Glomerular endothelial cell (primary cell): Measurements from ENCODE around the gene RGS1. TPM values are rescaled to one million over a fixed set of nuclear protein-coding genes. Genes with fewer than 3 reads are reported as not detected.

Experiments
- DNase-seq: peaks from one replicate; pipeline ENCODE4 v3.0.0-alpha.2; 2011; ENCODE audit warnings: low read depth, low spot score; ENCODE audit errors: extremely low read depth
- total RNA-seq: library from RNA; depleted of rRNA; stranded (reverse); fragments of >200 nt; gene quantifications from 2 replicates; pipeline ENCODE4 v1.2.3, GENCODE V29; 2015

The RGS1 gene, protein sequence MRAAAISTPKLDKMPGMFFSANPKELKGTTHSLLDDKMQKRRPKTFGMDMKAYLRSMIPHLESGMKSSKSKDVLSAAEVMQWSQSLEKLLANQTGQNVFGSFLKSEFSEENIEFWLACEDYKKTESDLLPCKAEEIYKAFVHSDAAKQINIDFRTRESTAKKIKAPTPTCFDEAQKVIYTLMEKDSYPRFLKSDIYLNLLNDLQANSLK
- total RNA-seq, result not detected in 2 replicates

DNA sequence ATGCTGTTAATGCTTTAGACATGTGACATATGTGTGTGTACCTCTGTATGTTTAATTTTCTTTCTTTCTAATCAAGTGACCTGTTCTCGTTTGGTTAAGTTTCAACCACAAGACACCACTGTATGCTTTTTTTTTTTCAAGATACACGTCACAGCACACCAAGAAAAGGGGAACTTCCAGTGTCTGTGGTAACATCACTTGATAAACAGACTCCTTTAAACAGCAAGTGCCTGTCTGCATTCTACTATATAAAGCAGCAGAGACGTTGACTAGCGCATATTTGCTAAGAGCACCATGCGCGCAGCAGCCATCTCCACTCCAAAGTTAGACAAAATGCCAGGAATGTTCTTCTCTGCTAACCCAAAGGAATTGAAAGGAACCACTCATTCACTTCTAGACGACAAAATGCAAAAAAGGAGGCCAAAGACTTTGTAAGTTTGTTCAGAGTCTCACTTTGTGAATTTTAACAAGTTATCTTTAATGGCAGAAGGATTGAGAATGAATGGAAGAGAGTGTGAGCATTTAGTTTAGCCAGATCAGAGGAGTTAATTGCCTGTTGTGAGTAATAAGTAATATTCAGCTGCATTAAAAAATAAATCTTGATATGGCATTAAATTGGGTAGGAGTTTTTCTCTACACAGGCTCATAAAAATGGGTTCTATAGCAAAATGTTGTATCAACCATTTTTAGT is at the start of gene RGS1:
Gene RGS1, plus strand, starts transcription at position 275 of the 691 bp plus-strand sequence. Its CDS starts 20 bp downstream, at position 295.
- no peak for DNase-seq

DNA sequence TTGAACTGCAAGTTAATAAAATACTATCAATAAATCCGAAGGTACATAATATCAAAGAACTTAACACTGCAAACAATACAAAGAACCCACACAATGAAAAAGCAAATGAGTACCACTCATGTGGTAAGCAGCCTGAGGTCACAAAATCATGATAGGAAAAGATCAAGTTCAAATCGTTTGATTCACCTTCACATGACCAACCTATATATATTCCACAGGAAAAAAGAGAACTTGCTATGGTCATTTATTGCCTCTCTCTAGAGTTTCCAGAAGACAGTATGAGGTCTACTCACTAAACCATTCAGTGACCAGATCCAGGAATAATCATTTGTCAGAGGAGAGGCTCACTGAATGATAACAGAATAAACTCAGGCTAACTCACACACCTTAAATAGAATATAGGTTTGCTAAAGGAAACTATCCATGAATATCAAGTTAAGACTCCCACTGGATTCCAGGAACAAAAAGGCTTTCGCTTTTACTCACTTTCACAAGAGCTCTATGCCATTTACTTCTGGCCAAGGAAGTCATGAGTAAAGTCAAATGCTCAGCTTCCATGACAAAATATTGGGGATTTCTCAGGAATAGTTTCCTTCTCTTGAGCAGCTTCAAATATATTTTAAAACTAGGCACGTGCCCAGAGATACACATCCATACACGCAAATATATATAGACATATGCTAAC is 48.3 kb upstream of the RGS1 start:
- no peak for DNase-seq

GRCh38 chr1:192527950-192528349 is 47.6 kb upstream of the RGS1 start:
- DNase-seq, result no peak

DNA sequence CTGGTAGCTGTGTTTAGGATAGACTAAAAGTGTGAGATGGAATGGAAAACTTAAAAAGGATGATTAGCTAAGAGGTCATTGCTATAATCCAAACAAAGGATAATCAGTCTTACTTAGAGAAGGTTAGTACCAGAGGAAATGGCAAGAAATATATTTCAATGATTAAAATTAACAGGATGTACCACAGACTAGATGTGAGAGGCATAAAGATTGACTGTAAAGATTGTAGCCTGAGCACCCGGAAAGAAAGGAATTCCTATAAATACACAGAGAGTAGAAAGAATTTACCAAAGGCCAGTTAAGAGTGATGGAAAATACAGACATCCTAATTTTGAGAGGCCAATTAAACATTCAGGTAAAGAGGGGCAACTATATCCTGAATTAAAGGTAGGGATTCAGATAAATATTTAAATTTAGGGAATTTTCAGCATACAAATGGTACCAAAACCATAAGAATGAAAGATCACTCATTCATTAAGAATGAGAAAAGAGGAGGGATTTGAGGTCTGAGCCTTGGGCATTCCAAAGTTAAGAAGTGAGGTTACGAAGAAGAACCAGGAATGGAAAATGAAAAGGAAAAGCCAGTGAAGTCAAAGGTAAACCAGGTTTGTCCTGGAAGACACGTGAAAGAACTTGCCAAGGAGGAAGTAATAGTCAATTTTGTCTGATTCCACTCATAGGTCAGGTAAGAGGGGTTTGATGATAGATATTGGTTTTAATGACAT is 46.4 kb upstream of the RGS1 start:
- no peak for DNase-seq

GRCh38 chr1:192529811-192530210 is 45.8 kb upstream of the RGS1 start:
- no peak for DNase-seq

DNA sequence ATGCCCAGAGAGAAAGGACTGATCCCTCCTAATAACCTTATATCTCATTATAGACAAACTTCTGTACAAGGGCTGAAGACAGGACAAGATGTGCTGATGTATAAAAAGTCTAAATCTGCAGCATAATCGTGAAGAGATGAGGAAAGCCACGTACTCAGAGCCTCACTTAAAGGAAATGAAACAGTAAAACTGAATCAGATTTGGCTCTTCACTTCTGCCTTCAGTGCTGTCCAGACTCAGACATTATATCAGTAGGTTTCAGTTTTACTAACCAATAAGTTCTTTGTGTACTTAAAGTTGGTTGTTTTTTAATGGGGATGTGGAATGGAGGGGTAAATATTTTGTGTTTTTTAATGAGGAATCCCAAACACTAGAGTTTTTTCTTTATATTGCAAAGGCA is 45.3 kb upstream of the RGS1 start:
- DNase-seq, result no peak

DNA sequence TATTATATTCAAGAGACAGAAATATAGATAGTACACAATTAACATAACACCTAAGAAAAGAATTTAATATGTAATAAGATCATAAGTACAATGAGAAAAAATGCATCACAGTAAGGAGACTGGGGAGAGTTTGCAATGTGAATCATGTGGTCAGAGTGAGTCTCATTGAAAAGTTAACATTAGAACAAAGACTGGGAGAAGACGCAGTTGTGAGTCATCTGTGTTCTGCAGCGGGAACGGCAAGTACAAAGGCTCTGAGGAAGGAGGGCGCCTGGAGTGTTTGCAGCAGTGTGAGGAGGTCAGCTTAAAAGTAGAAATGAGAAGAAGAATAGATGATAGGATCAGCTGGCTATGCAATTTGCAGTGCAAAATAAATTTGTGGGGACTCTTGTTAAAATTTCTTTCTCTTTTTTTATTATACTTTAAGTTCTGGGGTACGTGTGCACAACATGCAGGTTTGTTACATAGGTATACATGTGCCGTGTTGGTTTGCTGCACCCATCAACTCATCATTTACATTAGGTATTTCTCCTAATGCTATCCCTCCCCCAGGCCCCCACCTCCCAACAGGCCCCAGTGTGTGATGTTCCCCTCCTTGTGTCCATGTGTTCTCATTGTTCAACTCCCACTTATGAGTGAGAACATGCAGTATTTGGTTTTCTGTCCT is 44.4 kb upstream of the RGS1 start:
- peak; percentile 84 for DNase-seq

DNA sequence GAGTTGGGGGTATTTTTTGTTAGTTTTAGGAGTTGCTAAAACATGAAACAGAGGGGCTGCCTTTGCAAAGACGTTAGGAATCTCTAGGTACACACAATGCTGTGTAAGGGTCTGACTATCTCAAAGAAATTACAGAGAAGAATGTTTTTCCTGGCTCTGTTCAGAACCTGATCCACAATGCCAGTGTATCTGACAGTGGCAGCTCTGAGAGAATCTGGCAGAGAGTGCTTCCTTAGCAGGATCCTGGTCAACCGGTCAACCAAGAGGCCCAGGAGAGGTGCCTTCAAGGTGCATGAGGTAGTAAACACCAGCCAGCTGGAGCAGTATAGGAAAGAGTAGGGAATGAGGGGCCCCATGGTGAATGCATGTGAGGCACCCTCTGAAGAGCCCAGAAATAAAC is 40.9 kb upstream of the RGS1 start:
- no peak for DNase-seq

DNA sequence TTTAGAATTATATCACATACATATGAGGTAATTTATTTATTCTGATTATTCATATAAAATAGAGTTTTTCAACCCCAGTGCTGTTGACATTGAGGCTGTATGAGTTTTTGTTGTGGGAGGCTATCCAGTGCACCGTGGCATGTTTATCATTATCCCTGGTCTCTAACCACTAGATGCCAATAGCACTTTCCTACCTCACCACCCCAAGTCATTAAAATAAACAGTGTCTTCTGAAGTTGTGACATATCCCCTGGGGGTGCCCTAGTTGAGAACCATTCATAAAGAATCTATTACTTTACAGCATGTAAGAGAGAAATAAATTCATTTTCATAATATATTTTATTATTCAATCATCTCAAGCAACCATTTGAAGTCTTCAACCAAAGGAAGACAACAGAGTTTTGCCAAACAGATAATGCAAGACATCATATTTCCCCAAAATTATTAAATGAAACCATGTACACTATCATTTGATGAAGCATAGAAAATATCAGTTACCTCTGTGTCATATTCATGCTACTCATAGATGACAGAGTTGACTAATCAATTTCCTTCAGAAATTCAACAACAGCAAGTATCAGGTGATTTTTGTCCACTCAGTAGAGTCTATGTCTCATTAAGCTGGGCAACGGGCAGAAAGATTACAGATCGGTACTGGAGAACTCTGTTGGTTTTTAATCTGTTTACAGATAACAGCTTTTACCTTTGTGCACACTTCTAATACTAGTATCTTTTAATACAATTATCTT is 39.5 kb upstream of the RGS1 start:
- DNase-seq, result no peak

DNA sequence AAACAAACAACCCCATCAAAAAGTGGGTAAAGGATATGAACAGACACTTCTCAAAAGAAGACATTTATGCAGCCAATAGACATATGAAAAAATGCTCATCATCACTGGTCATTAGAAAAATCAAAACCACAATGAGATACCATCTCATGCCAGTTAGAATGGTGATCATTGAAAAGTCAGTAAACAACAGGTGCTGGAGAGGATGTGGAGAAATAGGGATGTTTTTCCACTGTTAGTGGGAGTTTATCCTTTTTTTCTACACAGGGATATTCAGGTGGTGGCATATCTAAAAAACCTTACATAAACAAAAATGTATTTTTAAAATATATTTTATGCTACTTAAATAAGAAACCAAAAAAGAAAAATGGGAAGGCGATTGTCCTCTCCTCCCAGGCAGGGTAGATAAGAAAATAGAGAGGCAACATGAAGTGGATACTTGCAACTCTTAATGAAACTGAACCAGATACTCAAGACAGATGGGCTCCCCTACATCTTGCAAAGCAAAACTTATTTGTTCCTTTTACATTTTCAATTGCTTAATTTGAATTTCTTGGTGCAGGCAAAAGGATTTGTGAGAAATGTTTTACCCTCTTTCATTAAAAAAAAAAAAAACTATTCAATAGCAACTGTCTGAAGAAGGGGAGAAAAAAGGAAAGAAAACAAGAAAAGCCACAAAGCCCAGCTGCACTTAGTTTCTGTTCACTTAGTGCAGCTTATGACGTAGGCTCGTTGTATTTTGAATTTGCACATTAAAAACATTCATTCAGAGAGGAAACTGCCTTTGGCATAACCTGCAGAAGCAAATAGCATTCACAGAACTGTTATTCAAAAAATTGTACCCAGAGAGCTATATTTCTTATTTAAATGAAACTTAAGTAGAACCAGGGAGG is 36.9 kb upstream of the RGS1 start:
- DNase-seq, result no peak

DNA sequence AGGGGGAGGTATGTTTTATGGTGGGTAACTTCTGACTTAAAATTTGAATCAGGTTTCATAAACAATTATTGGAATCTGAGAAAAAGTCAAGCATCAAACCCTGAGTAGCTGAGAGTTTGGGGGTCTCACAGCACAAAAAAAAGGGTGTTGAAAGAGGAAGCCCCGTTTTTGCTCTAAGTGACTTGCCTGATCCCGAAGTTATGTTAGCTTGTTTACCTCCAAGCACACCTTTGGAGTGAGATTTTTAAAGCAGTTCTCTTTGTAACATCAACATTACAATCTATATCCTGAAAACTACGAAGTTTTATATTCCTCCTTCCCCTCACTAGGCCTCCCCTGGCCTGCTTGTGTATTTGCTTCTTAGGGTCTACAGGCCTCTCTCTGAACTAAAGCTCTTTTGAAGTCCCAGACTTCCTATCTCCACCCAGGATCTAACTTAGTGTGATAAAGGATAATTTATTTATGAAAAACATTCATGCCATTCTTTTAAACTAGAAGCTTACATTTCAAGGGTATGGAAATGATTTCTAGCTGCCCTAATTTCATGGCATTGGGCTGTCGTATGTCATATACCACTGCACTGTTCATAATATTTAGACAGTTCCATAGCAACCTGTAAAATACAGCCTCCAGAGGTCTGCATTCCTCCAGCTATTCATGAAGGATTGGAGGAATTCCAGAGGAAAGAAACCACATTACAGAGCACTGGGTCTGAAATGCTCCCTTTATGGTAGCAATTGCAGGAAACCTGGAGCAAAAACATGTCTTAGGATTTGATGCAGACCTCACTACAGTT is 36.1 kb upstream of the RGS1 start:
- peak; percentile 85 for DNase-seq

DNA sequence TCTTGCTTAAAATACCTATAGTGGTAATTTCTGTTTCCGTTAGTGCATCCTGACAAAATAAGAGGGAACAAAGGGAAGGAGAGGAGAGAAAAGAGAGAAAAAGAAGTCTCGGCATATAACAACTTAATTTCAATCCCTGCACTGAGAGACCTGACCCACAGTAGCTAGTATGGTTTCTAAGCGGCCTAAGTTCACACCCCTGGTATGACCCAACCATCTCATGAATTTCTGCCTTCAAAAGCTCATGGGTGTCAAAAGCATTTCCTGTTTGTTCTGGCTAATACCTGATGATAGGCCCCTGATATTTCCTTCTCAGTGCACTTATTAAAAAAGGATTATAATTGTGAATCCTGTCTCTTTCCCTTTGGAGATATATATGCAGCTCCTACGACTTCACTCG is 32.1 kb upstream of the RGS1 start:
- DNase-seq, result no peak

DNA sequence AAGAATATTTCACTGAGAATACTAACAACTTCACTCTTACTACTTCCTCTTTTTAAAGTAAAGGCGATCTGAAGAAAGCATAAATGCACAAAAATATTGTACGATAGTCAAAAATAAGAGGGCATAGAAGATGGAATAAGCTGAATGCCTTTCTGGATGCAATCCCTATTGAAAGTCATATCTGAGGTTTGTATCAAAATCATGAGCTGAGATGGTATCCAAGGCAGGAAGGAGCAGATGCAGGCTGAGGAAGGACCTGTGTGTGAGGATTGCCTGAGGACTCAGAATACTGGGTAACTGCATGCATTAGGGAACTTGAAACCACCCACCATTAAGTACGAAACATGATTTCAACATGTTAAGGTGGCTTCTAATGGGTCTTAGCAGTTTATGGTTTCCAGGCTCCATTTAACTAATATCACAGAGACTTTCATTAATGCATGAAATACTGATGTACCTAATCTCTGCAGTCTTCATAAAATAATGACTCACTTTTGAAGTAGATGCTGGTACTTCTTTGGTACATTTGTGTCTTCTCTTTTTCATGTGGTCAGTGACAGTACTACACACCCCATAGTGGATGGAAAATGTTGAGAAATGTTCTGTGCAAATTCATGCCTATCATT is 29.6 kb upstream of the RGS1 start:
- DNase-seq, result no peak

DNA sequence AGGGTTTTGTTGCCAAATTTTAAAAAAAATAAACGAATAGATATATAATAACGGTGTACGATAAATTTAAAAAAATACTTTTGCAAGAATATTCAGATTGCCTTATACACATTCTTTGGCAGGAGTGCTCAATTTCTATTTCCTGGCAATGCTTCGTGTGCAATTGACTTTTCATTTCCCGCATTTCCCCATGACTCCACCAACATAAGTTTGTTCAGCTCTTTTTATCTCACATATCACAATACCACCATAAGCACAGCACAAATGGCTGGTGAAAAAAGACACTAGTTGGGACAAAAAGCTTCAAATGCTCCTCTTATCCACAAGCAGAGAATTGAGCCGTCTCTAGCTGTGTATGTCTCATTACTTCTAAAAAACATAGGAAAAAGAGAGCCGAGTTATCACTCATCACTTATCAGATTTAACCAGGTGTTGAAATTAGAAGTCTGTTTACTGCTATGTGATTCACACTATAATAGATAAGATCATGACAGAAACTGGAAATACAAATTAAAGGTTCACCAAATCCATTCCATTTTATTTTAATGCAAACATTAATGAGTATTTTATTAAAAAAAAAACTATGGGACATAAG is 28.9 kb upstream of the RGS1 start:
- DNase-seq, result no peak

DNA sequence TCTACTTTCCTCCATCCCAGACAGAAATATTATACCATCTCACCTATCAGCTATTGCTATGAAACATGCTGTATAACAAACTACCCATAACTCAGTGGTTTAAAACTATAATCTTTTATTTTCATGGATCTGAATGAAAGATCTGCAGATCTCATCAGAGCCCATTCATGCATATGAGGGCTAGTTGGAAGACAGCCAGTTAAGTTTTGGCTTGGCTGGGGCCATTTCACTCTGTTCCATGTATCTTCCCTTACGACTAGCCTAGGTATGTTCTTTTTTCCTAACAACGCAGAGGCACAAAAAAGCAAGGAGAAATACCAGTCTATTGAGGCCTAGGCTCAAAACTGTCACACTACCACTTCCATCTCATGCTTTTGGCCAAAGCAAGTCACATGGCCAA is 28.1 kb upstream of the RGS1 start:
- DNase-seq, result no peak

DNA sequence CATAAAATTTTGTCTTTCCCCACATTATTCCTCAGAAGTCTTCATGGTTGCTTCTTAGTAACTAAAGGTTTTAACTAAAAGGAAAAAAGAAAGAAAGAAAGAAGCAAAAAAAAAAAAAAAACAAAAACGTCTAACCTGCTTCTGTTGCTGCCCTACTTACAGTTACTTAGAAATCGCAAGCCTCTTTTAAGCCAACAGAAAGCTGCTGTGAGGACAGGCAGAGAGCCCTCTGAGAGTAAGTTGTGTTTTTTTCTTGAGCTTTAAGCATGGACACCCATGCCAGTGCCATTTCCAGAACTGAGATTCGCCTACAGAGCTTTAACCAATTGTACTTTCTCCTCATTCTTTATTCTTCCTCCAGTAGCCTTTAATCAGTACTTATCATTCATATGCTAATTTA is 25.6 kb upstream of the RGS1 start:
- DNase-seq, result no peak

- DNase-seq, result no peak
Measured at GRCh38 chr1:192550922-192551534, 24.5 kb upstream of the RGS1 start.
